GM19452 (cell line): ENCODE measurements around the gene RARRES1.

Experiments used
- ATAC-seq: cut with Tn5 transposase; IDR thresholded peaks from one replicate; pipeline ENCODE4 v1.9.1; 2021; ENCODE audit not compliant: unreplicated experiment

The RARRES1 gene

DNA sequence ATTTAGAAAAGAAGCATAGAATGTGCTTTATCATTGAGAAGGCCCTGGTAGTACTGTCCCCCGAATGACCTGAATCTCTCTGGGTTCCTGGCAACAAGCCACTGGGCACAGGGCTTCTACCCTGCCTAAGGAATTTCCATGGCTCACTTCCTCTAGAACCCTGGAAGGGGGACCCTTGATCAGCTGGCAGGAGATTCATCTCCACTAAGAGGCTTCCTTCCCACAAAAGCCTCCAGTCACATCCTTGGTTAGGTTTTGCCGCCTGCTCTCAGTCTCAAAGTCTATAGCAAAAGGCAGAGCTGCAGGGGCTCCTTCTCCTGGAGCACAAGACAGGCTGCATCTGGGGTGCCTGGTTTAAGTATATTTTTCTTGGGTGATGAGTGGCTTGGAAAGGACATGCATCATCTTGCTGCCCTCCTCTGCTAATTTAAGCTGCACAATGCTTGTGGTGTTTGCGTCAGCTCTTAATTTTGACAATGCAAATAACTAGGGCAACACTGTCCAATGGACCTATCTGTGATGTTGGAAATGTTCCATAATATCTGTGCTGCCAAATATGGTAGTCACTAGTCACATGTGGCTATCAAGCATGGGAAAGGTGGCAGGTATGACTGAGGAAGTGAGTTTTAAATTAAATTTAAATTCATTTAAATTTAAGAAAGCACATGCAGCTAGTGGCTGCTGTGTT is 33.4 kb upstream of the RARRES1 start:
- no peak for ATAC-seq

DNA sequence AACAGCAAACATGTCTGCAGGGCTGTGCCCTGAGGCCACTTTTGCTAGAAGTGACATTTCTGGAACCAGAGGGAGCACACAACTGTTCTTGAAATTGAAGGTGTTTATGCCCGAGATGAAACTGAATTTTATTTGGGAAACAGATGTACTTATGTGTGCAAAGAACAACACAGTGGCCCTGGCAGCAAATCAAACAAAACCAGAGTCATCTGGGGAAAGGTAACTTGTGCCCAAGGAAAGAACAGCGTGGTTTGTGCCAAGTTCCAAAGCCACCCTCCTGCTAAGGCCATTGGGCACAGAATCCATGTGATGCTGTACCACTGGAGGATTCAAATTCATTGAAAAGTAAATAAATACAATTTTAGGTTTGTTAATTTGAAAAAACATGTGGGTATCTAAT is 31.2 kb upstream of the RARRES1 start:
- no peak for ATAC-seq

DNA sequence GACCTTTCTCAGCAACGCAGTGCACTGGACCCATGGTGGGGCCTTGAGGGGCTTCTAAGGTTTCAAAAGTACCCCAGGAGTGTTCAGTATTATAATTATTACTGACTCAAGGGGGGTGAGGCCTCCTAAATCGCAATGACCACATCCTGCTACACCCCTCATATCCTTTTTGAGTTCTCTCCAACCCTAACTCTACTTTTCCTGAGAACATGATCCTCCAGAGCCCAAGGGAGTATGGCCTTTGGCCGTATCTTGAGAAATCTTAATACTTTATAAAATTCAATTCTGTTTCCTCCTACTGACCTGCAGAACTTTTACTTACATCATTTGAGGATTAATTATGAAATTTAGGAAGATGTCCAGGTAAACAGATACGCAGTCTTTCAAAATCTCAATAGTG is 30.4 kb upstream of the RARRES1 start:
- no peak for ATAC-seq

DNA sequence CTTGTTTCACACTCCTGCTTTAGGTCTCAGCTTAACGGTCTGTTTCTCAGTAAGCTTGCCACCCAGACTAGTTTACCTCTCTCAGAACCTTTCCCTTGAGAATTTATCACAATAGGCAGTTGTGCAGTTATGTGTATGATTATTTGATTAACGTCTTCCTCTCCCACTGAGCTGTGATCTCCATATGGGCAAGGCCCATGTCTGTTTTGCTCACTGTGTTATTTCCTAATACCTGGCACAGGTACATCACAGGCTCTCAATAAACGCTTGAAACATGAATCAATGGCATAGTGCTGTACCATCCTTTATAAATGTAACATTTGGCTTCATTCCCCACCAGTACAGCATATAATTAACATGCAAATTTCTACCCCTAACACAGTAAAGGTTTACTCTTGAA is 29.1 kb upstream of the RARRES1 start:
- no peak for ATAC-seq

GRCh38 chr3:158755421-158755820 is 23.2 kb upstream of the RARRES1 start:
- ATAC-seq = no peak

- ATAC-seq = no peak
Observed at GRCh38 chr3:158753854-158754253, 21.6 kb upstream of the RARRES1 start.

- ATAC-seq = no peak
Observed at GRCh38 chr3:158751316-158751715, 19.1 kb upstream of the RARRES1 start.

DNA sequence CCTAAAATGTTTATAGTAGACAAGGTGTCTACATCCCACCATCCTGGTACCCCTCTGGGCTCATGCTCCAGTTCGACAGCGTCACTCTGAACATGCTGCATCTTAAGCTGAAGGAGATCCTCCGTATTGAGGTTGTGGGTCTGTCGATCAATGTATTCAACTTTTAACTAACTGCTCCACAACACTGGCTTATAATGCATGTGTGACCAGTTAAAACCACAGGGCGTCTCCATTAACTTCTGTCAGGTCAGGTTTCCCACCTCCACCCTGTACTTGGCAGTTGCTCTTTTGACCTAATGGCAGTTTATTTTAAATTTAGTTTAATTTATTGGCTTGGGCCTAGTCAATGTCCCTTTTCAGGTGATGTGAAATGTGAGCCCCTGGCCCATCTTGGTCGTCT is 17.8 kb upstream of the RARRES1 start:
- ATAC-seq = no peak

DNA sequence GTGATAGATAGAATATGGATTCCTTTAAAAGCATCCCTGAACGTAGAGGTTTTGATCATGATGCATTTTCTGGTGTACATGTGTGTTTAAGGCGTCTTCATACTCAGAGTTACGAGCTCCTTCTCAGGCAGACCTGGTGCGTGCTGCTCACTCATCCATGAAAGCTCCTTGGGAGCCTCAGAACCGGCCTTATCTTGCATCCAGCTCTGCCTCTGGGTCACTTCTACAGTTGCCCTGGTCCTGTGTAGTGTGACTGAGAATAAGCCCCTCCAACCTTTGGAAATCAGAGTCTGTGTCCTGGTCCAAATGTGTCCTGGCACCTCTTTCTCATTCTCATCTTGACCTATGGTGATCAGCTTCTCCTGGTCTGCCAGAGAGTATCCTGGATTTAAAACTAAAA is 17.3 kb upstream of the RARRES1 start:
- ATAC-seq = no peak

GRCh38 chr3:158748237-158748828 is 16.1 kb upstream of the RARRES1 start:
- ATAC-seq = no peak

- no peak for ATAC-seq
Observed at GRCh38 chr3:158747417-158747816, 15.2 kb upstream of the RARRES1 start.

GRCh38 chr3:158745551-158745950 is 13.3 kb upstream of the RARRES1 start:
- no peak for ATAC-seq

DNA sequence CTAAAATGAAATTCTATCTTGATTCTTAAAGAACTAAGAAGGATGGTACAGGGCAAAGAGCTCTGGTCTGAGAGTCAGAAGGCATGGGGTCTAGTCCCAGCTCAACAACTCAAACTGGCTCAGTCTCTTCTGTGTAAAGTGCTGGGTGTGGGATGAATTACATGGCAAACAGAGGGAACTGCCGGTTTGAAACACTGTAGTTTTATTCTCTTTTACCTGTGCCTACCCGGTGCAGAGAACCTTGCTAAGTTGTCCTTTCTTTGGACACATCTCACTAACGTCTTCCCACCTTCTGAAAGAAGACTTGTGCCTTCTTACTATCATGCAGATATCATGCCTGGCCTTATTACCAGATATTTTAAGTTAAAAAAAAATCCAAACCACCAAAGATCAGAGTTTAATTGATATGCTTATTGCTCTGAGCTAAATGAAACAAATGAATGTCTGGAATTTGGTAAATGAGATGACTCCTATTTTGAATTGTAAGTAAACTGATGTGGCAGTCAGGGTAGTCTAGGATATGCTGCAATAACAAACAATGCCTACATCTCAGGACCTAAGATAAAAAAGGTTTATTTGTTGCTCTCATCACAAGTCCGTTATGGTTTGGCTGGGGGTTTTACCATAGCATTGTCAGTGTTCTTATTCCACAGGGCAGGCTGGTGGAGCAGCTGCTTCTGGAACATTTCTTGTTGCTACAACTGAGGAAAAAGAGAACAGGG is 12.5 kb upstream of the RARRES1 start:
- ATAC-seq = no peak

GRCh38 chr3:158743664-158744566 is 11.7 kb upstream of the RARRES1 start:
- no peak for ATAC-seq

- no peak for ATAC-seq
Observed at GRCh38 chr3:158742871-158743663, 10.8 kb upstream of the RARRES1 start.

DNA sequence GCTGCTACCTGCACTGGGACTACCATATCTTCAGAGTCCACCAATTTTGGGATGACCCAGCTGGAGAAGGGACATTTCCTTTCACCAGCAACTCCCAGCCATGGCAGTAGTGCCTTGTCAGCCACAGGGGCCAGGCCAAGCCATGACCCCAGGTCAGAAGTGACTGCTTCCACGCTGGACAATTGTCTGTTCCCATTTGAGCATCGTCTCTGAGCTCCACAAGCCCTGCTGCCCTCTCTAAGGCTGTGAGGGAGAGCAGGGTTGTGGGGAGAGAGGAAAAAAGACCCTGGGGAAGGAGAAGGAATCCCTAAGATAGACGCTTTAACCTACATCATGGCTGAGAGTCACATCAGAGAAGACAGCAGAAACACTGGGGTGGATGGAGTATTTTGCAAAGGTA is 7.4 kb upstream of the RARRES1 start:
- ATAC-seq = no peak

GRCh38 chr3:158739078-158739477 is 6.8 kb upstream of the RARRES1 start:
- ATAC-seq = no peak

DNA sequence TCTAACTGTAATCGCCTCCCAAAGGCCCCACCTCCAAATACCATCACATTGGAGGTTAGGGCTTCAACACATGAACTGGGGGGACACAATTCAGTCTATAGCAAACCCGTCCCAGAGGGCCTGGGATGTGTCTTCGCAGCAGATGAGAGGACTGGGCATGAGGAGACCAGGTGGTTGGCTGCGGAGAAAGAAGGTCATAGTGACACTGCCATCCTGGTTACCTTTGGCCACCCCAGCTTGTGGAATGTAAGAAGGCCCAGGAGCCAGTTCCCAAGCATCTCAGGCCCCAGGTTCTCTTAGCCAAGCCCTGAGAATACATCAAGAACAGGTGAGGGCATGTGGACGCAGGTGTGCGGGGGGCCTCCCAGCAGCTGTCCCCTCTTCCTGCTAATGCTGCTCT is 6.4 kb upstream of the RARRES1 start:
- ATAC-seq = no peak

GRCh38 chr3:158737976-158738615 is 5.8 kb upstream of the RARRES1 start:
- ATAC-seq = no peak

- ATAC-seq = no peak
Observed at GRCh38 chr3:158737410-158737809, 5.2 kb upstream of the RARRES1 start.
